GM10248 (cell line): ENCODE measurements around the gene HSD3B7.

Source experiments
- CTCF ChIA-PET: fragments of 300-600 bp; sonication (Branson Sonifier 250); formaldehyde crosslinking; extraction: SDS; loops from one replicate; lab custom pipeline; 2021; ENCODE audit warnings: antibody characterized with exemption; lab: Yijun Ruan, JAX
- POLR2A ChIA-PET: fragments of 350-650 bp; sonication (Branson Sonifier 250); formaldehyde crosslinking; extraction: SDS; loops from one replicate; lab custom pipeline; 2020; ENCODE audit warnings: antibody characterized with exemption; lab: Yijun Ruan, JAX
- DNase-seq: peaks from one replicate; pipeline ENCODE4 v3.0.0; 2012; ENCODE audit errors: extremely low spot score
- TF ChIP-seq, protein P1 (sequence below): IDR thresholded peaks from 2 replicates; pipeline ENCODE4 v1.5.1; 2012; ENCODE audit warnings: mild to moderate bottlenecking, low read depth; ENCODE audit errors: extremely low read depth, missing control alignments, control extremely low read depth

The HSD3B7 gene

GRCh38 chr16:30972872-30973271, 12.1 kb upstream of the HSD3B7 start:
- ChIA-PET CTCF (interaction anchor here (1.2 kb wide), 2 partner anchors 12 kb away, joined by 3 read pairs; partner anchors contain the start of gene HSD3B7), POLR2A (no interaction called here)
- TF ChIP-seq, protein P1, sequence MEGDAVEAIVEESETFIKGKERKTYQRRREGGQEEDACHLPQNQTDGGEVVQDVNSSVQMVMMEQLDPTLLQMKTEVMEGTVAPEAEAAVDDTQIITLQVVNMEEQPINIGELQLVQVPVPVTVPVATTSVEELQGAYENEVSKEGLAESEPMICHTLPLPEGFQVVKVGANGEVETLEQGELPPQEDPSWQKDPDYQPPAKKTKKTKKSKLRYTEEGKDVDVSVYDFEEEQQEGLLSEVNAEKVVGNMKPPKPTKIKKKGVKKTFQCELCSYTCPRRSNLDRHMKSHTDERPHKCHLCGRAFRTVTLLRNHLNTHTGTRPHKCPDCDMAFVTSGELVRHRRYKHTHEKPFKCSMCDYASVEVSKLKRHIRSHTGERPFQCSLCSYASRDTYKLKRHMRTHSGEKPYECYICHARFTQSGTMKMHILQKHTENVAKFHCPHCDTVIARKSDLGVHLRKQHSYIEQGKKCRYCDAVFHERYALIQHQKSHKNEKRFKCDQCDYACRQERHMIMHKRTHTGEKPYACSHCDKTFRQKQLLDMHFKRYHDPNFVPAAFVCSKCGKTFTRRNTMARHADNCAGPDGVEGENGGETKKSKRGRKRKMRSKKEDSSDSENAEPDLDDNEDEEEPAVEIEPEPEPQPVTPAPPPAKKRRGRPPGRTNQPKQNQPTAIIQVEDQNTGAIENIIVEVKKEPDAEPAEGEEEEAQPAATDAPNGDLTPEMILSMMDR: no peak
- no peak for DNase-seq

DNA sequence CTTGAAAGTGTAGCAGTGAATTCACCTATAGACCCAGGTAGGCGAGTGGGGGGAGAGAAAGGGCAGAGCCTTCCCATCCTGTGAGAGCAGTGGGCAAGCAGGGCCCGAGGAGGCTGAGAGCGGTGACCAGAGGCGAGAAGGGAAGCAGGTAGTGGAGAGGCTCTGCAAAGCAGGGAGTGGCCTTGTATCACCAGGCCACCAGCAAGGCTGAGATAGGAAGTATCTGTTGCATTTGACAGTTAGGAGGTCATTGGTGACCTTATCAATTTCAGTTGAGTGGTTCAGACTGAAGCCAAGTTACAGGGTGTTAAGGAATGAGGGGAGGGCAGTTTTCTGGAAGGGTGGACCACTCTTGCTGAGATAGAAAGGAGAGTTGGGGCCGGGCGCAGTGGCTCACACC, 10.7 kb upstream of the HSD3B7 start:
- ChIA-PET CTCF (interaction anchor here (1.1 kb wide), 1 partner anchor 9 kb away, joined by 4 read pairs; no protein-coding TSS in a partner anchor), POLR2A (no interaction called here)
- TF ChIP-seq, protein P1: no peak
- no peak for DNase-seq

- TF ChIP-seq, protein P1: no peak
- ChIA-PET POLR2A (no interaction called here), CTCF (interaction anchor here (1.5 kb wide), 1 partner anchor 17 kb away, joined by 3 read pairs; no protein-coding TSS in a partner anchor)
- no peak for DNase-seq
These were observed 8.5 kb upstream of the HSD3B7 start for GRCh38 chr16:30976486-30976885.

GRCh38 chr16:30977502-30977901, 7.5 kb upstream of the HSD3B7 start:
- ChIA-PET CTCF (no interaction called here), POLR2A (no interaction called here)
- no peak for DNase-seq
- TF ChIP-seq, protein P1: peak; percentile 9

DNA sequence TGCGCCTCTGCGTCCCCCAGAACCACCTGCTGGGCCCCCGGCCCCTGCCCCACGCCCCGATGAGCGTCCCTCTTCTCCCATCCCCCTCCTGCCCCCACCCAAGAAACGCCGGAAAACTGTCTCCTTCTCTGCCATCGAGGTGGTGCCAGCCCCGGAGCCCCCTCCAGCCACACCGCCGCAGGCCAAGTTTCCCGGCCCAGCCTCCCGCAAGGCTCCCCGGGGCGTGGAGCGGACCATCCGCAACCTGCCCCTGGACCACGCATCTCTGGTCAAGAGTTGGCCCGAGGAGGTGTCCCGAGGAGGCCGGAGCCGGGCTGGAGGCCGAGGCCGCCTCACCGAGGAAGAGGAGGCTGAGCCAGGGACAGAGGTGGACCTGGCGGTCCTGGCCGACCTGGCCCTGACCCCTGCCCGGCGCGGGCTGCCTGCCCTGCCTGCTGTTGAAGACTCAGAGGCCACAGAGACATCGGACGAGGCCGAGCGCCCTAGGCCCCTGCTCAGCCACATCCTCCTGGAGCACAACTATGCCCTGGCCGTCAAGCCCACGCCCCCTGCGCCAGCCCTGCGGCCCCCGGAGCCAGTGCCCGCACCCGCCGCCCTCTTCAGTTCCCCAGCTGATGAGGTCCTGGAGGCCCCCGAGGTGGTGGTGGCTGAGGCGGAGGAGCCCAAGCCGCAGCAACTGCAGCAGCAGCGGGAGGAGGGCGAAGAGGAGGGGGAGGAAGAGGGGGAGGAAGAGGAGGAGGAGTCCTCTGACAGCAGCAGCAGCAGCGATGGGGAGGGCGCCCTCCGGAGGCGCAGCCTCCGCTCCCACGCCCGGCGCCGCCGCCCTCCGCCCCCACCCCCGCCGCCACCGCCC, 5.6 kb upstream of the HSD3B7 start:
- ChIA-PET POLR2A (no interaction called here), CTCF (no interaction called here)
- DNase-seq: no peak
- TF ChIP-seq, protein P1: no peak

DNA sequence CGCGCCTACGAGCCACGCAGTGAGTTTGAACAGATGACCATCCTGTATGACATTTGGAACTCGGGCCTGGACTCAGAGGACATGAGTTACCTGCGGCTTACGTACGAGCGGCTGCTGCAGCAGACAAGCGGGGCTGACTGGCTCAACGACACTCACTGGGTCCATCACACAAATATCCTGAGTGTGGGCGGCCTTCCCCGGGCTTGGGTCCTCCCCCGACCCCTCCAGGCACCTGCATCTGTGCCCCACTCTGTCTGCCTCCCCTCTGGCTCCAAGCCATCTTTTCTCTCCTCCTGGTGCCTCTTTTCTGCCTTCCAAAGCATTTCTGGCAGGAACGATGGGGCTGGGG, 5.0 kb upstream of the HSD3B7 start:
- TF ChIP-seq, protein P1: no peak
- ChIA-PET POLR2A (no interaction called here), CTCF (no interaction called here)
- no peak for DNase-seq
